Measurements from ENCODE around the gene MAP3K4.

Gene MAP3K4

DNA sequence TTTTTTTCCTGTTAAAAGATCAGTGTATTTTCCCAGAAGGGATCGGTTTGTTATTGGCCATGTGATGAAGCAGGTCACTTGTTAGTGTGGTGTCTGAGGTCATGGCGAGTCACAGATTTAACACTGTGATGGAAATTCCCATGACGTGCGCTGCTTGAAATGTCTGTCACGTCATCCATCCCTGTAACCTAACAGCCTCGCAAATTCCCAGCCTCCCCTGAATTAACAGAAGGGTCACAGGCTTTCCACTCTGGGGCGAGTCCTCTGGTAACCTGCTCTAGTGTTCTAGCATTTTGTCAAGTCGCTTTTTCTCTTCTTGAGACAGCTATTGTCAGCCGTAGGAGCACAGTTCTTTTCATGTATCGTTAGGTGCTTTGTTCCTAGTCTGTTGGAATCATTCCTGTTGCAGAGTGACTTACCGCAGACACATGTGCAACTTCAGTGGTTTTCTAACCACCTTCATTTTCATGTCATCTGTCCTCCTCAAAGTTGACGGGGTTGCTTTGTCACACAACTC is 137.2 kb downstream of the MAP3K4 start:
- no peak for DNase-seq

DNA sequence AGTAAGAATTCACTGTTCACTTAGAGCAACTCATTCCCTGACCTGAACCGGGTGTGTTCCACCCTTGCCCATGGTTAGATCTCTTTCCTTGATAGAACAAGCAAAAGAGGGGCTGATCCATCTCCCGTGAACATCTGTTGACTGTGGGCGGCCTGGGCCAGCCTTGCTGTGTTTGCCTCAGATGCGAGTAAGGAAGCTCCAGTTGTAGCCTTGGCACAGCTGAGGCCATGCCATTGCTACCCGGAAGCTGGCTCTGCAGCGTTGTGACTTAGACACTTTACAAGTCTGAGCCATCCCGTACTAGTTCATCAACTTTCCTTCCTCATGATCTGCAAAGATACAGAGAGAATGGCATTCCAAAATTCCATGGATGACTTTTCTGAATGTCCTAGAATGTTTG is 139.0 kb downstream of the MAP3K4 start:
- no peak for DNase-seq

DNA sequence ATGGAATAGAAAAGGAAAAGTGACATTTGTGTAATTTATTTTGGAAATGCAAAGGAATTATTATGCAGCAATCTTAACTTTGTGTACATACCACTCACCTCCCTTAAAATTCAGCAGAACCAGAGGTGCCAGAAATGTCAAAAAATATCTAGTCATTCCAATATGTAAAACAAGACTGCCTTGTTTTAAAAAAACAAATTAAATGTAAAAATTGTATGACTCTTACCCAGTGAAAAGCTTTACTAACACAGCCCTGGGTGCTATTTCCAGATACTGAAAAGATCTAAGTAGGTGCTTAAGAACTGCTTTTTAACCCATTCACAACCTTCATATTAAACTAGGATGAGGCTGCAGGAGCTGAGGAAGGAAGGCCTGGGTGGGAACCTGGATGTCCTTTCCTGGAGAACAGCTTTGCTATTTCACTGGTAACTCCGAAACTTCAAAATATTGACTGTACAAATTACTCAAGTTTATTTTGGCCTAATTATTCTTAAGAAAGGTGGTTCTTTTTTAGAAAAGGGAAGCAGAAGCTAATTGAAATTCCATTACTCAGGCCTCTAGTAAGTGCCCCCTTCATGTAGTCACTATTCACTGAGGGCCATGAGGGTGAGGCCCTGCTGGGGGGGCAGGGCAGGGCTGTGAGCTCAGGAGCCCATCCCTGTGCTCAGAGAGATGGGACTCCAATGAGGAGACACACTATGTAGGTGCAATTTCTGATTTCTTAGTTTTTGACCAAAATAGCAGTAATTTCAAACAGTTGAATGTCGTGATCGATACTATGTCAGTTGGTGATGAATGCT is 139.6 kb downstream of the MAP3K4 start:
- DNase-seq, result no peak

DNA sequence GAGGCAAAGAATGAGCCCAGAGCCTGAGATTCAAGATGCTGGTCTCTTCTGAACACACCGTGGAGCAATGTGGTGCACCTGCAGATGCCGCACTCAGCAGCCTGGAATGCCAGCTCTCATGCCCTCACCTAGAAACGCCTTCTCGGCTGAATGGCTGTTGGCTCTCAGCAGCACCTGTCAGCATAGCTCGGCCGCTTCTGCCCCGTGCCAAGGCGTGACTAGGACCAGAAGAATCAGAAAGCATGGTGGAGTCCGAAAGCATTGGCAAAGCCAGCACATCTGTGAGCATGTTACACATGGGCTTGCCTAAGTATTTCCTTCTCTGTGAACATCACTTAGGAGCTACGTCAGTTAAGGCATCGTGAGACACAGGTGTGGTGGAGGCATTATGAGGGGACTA is 140.8 kb downstream of the MAP3K4 start:
- DNase-seq, result no peak

DNA sequence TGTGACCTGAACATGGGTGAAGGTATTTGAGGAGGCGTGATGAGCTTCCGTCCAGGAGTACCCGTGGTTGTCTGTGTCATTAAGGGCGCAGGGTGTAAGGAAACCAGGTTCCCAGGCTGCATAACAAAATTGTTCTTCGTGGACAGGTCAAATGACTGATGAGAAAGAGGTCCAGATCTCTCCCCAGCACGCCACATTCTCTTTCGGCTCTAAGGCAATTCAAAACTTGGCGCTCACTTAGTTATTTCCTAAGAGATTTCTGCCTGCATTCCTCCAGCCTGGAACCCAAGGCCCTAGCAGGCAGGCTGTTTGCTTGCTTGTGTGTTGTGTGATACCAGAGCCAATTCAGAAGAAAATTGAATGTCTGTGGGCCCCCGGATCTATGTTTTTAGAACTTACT is 142.4 kb downstream of the MAP3K4 start:
- DNase-seq, result no peak

DNA sequence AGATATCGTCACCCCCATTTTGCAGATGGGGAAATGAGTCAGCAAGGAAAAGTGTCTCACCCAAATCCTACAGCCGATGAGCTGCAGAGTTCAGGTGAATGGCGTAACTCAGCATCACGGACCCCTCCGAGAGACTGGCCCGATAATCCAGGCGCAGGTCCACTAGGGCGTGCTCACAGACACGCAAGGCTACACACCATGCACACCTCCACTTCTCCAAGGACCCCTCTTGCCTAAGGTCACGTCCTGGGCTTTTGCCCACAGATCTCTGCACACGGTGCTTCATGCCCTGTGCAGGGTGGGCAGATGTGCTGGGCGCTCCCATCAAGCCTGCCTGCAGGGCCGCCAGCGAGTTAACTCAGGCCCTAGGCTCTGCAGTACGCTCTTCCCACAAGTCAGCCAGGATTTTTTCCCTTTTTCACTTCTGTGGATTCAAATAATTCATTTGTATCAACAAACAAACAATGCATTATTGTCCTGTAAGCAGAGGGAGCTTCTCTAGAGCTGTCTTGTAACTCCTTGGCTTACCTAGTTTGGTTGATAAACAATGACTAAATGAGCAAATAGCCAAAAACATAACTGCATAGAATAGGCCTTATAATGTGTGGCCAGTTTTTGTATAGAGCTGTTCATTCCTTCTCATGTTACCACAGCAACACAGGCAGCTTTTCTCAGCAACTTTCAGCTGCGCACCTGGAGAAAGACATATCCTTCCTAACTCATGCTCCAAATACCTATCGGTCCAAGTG is 143.2 kb downstream of the MAP3K4 start:
- no peak for DNase-seq

DNA sequence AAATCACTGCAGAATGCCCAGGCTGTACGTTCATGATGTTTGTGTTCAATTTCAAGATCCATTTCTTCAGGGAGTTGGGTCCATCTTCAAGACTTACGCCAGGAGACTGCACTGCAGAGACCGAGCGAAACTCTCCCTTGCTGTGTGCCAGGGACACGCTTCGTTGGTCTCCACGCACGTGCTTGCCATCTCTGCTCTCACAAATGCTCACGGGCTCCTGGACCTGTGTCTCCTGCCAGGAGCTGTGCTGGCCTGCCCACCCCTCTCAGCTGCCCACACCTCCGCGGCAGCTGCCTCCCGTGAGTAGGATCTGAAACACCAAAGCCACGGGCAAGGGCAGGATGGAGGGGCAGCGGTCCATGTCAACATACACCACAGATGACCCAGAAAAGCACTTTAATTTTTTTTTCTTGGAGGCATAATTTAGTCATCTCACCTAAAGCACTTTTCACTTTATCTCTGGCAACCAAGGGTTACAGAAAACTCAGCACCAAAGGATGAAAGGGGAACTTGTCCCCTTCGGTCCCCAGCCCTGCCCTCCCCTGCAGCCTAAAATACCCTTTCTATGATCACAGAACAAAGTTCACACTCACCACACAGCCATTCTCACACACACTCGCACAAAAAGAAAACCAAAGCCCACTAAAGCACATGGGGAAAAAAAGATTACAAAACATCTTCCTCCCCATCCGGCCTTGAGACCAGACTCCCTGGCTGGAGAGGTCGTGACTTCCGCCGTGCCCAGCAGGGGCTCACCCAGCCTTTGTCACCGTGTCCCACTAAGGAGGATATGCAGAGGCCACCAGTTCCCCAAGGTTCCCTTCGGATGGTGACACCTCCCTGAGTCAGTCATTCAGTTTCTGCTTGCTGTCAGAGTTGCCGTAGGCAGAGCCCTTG is 144.4 kb downstream of the MAP3K4 start:
- no peak for DNase-seq

DNA sequence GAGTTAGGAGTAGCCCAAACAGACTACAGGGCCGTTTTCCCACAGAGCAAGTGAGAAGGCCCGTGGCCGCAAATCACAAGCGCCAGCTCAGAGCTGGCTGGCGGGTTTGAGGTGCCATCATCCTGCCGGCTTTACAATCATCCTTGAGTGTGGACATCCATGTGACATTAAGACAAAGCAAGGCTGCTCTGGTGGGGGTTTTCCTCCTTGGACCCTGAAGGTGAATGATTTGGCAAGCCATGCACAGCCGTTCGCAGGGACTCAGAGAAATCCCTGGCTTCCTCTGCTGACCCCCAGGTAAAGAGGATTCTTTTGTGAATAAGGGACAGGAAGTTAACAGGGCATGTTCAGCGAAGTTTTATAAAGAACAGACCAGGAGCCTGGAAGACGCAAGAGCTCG is 145.1 kb downstream of the MAP3K4 start:
- DNase-seq, result no peak

DNA sequence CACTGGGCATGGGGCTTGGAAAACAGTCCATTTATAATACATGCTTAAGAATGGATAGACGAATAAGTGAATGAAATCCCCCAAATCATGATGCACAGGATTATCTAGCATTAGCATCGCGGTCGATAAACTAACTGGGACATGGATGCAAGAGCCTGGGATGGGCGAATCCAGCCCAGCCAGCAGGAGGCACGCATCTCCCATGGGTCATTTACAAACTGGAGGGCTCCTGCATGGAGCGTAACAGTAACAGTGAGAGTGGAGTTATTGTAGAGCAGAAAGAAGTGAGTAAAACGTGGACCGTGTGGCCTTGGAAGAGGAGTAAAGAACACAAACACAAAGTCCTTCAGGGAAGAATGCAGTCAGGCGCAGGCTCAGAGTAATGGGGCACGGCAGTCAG is 145.8 kb downstream of the MAP3K4 start:
- no peak for DNase-seq

DNA sequence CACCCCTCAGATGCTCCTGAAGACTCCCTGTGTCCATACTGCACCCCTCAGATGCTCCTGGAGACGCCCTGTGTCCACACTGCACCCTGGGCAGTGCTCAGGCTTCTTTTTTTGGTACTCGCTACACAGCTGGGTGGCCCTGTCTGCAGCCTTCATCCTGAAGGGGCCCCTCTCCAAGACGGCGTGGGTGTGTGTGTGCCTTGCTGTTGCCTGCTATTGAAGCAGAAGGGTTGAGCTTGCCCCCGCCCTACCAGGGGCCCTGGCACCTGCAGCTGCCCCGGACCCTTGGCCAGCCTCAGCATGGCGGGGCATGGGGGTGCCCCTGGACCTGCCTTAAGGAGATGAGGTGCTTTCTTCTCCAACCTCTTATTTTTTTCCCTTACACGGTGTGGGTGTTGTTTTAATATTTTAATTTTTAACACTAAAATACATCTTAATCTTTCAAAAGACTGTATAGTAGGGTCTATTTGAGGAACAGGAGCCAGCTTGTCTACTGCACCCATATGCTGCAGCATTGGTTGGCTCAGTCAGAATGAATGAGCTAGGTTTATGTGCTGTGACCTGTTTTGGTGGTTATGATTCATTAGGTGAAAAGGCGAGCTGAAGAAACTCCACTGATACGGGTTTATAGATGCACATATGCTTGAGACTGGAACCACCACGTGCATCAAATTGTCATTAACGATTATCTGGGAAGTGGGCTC is 146.4 kb downstream of the MAP3K4 start:
- no peak for DNase-seq

DNA sequence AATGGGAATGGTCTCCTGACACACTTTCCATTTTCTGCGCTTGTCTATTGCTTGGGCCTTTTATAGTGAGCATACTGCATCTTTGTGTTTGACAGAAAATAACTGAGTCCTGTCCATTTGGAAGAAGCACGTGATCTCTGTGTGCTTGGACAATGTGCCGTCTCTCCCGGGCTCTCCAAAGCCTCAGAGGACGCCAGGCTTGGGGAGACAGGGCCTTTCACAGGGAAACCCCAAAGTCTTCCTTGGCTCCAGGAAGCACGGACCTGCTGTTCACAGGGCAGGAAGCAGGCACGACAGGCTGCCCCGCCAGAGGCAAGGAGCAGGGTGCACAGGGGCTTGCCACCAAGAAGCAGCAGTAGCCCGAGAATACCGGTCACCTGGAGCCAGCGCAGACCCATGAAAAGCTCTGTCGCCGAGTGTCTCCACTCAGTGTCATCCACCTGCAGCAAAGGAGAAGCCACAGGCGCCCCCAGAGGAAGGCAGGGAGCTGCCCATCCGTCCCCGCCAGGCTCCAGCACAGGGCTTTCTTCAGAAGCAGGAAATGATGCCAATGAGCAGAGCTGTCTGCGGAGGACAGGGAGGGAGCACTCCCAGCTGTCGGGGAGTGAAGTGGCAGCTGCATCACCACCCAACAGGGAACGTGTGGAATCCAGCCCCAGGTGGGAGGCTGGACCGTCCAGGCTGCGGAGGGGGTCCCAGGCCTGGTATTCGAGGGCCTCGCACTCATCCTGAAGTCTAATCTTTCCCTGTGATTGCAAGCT is 147.2 kb downstream of the MAP3K4 start:
- DNase-seq, result no peak

DNA sequence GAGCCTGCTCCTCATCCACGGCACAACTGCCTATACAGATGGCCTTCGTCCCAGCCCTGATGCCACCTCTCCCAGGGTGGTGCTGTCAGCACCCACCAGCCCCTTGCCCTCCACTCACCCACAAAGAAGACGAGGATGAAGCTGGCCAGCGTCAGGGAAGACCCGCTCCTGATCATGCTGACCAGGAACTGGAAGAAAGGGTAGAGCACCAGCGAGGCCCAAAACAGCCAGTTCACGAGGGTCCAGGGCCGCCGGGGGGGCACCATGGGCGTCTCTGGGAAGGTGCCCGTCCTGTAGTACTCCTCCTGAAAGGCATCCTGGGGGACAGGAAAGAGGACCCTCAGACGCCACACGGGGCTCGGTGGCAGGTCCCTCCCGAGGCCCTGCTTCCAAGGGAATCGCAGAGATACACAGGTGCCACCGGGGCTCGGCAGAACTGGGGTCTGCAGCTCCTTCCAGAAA is 147.8 kb downstream of the MAP3K4 start:
- no peak for DNase-seq

DNA sequence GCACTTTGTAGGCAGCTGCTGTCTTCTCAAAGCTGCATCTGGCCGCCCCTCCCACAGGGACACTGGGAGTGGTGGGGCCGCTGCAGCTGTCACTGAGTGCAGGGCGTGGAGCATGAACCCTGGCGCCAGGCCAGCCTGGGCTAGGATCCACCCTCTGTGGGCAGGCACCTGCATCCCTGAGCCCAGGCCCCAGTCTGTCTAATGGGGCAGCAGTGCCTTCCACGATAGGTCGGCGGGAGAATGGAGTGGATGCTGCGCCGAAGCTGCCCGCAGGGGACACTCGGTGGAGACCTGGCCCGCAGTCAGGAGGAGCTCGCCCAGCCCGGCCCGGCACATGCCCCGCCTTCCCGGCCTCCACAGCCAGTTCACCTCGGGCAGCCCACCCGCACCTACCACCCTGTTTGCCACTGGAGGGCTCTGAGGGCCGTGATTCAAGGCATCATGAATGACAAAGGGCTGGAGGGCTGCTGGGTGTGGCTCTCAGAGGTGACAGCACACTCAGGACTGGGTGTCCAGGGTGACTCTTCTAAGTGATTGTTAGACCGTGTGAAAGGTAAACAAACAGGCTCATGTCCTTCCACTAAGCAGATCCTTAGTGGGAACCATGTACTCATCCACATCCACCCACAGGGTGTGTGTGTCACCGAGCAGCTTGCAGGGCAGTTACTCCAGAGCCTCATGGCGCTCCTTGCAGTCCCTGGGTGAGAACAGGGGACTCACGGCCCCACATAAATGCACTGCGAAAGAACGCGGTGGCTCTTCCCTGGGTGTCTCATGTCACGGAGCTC is 148.4 kb downstream of the MAP3K4 start:
- DNase-seq, result no peak

DNA sequence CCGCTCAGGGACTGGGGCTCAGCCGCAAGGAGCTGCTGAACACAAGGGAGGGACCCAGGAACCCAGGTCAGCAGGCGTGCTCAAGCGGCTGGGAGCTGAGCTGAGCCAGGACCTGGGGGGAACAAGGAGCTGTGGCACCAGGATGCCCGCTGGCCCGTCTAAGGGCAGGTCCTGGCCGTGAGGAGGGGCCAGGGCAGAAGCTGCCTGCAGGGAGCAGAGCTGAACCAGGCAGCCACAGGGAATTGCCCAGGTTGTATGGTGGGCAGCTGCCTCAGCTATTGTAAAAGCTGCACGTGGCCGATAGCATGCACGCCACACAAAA is 148.9 kb downstream of the MAP3K4 start:
- no peak for DNase-seq

DNA sequence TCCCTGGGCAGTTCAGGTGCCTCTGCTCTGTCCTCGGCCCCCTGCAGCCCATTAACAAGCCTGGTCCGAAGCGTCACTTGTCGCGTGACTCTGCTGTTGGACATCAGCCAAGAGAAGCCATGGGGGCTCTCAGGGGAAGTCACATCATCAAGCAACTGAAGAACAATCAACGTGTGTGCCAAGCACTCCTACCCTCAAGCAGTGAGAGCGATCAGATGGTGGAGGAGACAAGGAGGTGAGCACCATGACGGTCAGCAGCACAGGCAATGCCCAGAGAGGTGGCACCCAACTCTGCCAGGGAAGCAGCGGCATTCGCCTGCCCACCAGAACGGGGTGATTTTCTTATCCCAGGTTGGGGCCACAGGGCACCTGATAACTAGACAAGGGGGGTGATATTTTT is 149.6 kb downstream of the MAP3K4 start:
- no peak for DNase-seq

DNA sequence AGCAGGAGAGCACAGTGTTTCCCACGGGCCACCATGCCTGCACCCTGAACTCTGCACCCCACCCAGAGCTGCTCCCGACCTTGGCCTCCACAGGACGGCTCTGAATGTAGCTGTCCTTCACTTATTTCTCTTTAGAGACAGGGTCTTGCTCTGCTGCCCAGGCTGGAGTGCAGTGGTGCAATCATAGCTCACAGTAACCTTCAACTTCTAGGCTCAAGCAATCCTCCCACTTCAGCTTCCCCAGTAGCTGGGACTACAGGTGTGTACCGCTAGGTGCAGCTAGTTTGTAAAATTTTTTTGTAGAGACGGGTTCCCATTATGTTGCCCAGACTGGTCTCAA is 151.4 kb downstream of the MAP3K4 start:
- no peak for DNase-seq

DNA sequence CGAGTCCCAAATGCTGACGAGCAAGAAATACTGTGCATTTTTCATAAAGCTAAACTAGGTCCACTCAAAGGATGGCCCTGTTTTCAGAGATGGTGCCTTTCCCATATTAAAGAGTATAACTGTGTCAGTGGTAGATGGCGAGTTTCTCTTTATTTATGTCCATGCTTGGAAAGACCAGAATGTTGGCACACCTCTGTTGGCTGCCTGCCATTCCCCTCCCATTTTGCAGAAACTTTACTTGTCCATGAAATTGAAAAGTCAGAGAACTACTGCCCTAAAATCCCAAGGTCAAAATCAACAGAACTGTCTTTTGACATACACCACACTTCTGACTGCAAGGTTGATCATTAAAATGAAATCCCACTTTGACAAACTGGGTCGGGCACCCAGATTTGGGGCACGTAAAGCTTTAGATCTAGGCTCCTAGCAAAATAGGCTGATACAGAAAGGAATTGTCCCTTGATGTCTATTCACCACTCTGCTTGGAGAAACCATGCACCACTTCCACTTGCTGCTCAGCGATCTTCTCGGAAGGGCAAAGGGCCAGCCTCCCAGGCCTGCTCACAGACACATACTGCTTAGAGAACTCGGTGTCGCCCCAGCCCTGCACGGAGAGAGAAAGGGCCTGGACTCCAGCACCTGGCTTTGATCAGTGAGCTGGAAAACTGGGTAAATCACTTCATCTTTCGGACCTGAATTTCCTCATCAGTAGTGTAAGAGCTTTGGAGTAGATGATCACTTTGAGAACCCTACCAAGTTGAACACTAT is 152.3 kb downstream of the MAP3K4 start:
- DNase-seq, result no peak

DNA sequence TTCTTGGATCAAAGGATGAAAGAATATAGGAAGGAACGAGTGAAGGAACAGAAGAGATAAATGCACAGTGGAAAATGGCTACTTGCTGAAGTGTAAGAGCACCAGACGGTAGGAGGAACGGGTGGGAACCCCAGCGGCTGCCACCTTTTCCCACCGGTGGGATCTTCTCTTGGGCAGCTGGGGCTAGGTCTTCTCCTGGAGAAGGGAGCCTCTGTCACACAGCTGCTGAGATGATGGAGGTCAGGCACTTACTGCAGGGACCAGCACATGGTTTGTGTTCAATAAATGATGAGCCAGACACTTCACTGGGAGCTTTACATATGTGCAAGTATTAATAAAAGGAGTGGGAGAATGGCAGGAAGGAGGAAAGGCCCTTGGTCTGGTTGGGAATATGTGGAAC is 158.6 kb downstream of the MAP3K4 start:
- DNase-seq, result peak; percentile 30

DNA sequence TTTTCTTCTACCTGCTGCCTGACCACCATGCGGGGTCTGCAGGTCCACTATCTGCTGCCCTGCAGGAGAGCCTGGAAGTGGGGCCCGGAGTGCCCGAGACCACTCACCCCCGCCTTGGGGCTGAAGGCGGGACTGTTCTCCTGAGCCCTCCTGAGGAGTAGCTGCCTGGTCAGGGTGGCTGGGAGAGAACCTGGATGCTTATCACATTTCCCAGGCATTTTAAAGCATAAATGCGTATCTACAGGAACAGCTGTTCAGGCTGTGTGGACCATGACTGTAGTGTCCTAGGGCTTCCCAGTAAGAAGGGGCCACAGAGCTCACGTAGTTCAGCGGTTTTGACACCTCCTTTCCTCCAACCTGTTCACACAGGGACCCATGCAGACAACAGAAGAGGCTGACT is 159.0 kb downstream of the MAP3K4 start:
- DNase-seq, result no peak

DNA sequence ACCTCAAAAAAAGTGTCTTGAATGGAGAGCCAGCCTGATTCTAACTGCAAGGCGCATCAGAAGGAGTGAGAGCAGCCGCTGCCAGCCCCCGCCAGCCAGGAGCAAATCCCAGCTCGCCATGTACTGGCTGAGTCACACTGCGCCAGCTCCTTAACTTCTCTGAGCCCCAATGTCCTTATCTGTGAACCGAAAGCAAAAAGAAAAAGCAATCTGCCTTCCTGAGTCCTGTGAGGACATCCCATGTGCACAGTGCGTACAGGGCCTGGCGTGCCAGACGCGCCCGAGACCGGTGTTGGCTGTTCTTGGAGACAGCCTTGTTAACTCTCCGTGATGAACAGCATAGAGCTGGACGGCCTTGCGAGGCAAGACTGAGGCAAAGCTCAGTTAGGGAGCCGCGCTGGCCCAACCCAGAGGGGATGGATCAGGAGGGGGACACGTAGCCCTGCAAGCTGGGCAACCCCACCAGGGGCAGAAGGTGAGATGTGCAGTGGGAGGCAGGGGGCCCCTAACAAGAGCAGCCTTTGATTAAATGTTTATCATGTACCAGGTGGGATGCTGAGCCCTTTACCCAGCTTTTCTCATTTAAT is 159.6 kb downstream of the MAP3K4 start:
- no peak for DNase-seq
